GM10266 (cell line): ENCODE data around the gene MTNR1A.

ENCODE experiments used
- DNase-seq: peaks from one replicate; pipeline ENCODE4 v3.0.0; 2012; ENCODE audit errors: extremely low spot score
- CTCF ChIP-seq: IDR thresholded peaks from 2 replicates; pipeline ENCODE4 v1.5.1; 2012; ENCODE audit warnings: mild to moderate bottlenecking, low read depth; ENCODE audit not compliant: control insufficient read depth, insufficient read depth; ENCODE audit errors: missing control alignments

Gene MTNR1A

GRCh38 chr4:186563761-186564160 lies 8.4 kb upstream of the MTNR1A start:
- no peak for DNase-seq
- no peak for TF ChIP-seq CTCF

- no peak for TF ChIP-seq CTCF
Measured at GRCh38 chr4:186561748-186562147, 6.4 kb upstream of the MTNR1A start.

GRCh38 chr4:186560647-186561046 lies 5.3 kb upstream of the MTNR1A start:
- TF ChIP-seq CTCF: no peak
- no peak for DNase-seq

More at GRCh38 chr4:186561748-186562147, 6.4 kb upstream of the MTNR1A start:
- no peak for DNase-seq

GRCh38 chr4:186557486-186557885 lies 2.1 kb upstream of the MTNR1A start:
- no peak for DNase-seq
- TF ChIP-seq CTCF: no peak

- DNase-seq: no peak
- TF ChIP-seq CTCF: no peak
Measured at GRCh38 chr4:186557061-186557460, 1.7 kb upstream of the MTNR1A start.

- no peak for DNase-seq
- no peak for TF ChIP-seq CTCF
Measured at GRCh38 chr4:186554539-186554913, 841 bp downstream of the MTNR1A start.

- DNase-seq: no peak
- no peak for TF ChIP-seq CTCF
Measured at GRCh38 chr4:186553717-186554116, 1.6 kb downstream of the MTNR1A start.
